Esophagus squamous epithelium (tissue), 4 donors: Measurements from ENCODE around the gene NOL4.

Experiments
- CTCF ChIP-seq, 6 experiments: fragments of 450-650 bp in 4 of 6; fragments of 200-600 bp in 2 of 6; sonication (generic) in 2 of 6; IDR thresholded peaks; one replicate each; pipeline ENCODE4 v1.5.1; 2016 to 2019; ENCODE audit warnings: antibody characterized with exemption in 6 of 6, mild to moderate bottlenecking in 4 of 6, moderate library complexity in 4 of 6
- POLR2A ChIP-seq, 4 donors: fragments of 450-650 bp; IDR thresholded peaks; one replicate each; pipeline ENCODE4 v1.6.1; 2017; ENCODE audit warnings: antibody characterized with exemption in 4 of 4, mild to moderate bottlenecking in 4 of 4, moderate library complexity in 3 of 4

- TF ChIP-seq CTCF (IDR thresholded peaks at IDR 0.05) (no peak), POLR2A (IDR thresholded peaks at IDR 0.05) (no peak)
Observed at GRCh38 chr18:34251919-34252318, 27.2 kb upstream of the NOL4 start.
